OCI-LY7 (cell line): ENCODE measurements around the gene ITIH1. TPM values are rescaled to one million over a fixed set of nuclear protein-coding genes. Genes with fewer than 3 reads are reported as not detected.

Source experiments
- BruUV-seq: library from RNA; stranded (reverse); fragments of 400-500 nt; replicated peaks from 2 replicates; lab custom pipeline; 2021; lab: Mats Ljungman, UMichigan
- CTCF ChIA-PET: fragments of 300-600 bp; sonication (Branson Sonifier 250); formaldehyde crosslinking; loops from one replicate; lab custom pipeline; 2022; ENCODE audit warnings: antibody characterized with exemption; ENCODE audit not compliant: unreplicated experiment; lab: Charles Lee
- POLR2A ChIA-PET: fragments of 300-600 bp; sonication (Branson Sonifier 250); formaldehyde crosslinking; loops from one replicate; lab custom pipeline; 2022; ENCODE audit warnings: antibody characterized with exemption; lab: Charles Lee
- DNase-seq: peaks from one replicate; pipeline ENCODE4 v3.0.0-alpha.2; 2015; ENCODE audit warnings: low spot score
- H2AFZ ChIP-seq: fragments of 200-600 bp; sonication (generic), shearing (Covaris generic); 2 replicates; pipeline ENCODE4 v1.6.1; 2014; ENCODE audit warnings: mild to moderate bottlenecking, antibody characterized with exemption, low read length, moderate library complexity
- H3K27ac ChIP-seq: fragments of 200-600 bp; sonication (generic); 2 replicates; pipeline ENCODE4 v1.5.1; 2014; ENCODE audit warnings: mixed run types, low read depth, mild to moderate bottlenecking, moderate library complexity, low read length, inconsistent platforms; ENCODE audit not compliant: poor library complexity, severe bottlenecking
- H3K36me3 ChIP-seq: fragments of 200-600 bp; sonication (generic); 2 replicates; pipeline ENCODE4 v1.6.1; 2014; ENCODE audit warnings: mild to moderate bottlenecking, antibody characterized with exemption, low read length, moderate library complexity, mixed read lengths; ENCODE audit not compliant: insufficient read depth
- H3K4me1 ChIP-seq: fragments of 200-600 bp; sonication (generic); 2 replicates; pipeline ENCODE4 v1.5.1; 2014; ENCODE audit warnings: mild to moderate bottlenecking, low read length; ENCODE audit not compliant: insufficient read depth, poor library complexity, severe bottlenecking
- H3K4me2 ChIP-seq: fragments of 200-600 bp; sonication (generic); 2 replicates; pipeline ENCODE4 v1.6.1; 2014; ENCODE audit warnings: mild to moderate bottlenecking, low read length
- H3K4me3 ChIP-seq: fragments of 200-600 bp; sonication (generic); 2 replicates; pipeline ENCODE4 v1.5.1; 2014; ENCODE audit warnings: mild to moderate bottlenecking, low read depth, low read length; ENCODE audit not compliant: poor library complexity, severe bottlenecking
- H3K79me2 ChIP-seq: fragments of 200-600 bp; sonication (generic); 2 replicates; pipeline ENCODE4 v1.6.1; 2016; ENCODE audit warnings: low read depth, mild to moderate bottlenecking, low read length, moderate library complexity, mixed read lengths; ENCODE audit not compliant: insufficient read depth
- H3K9me2 ChIP-seq: fragments of 200-600 bp; sonication (generic); 2 replicates; pipeline ENCODE4 v1.6.1; 2016; ENCODE audit warnings: mild to moderate bottlenecking, low read length, mixed read lengths; ENCODE audit not compliant: insufficient read depth
- H3K9me3 ChIP-seq: fragments of 200-600 bp; sonication (generic); 2 replicates; pipeline ENCODE4 v1.6.1; 2014; ENCODE audit warnings: mild to moderate bottlenecking, mixed run types, low read length, mixed read lengths
- H4K20me1 ChIP-seq: fragments of 200-600 bp; sonication (generic); 2 replicates; pipeline ENCODE4 v1.6.1; 2014; ENCODE audit warnings: mild to moderate bottlenecking, antibody characterized with exemption, low read length, moderate library complexity, mixed read lengths; ENCODE audit not compliant: insufficient read depth
- EZH2phosphoT487 ChIP-seq: fragments of 200-600 bp; sonication (generic); IDR thresholded peaks from 2 replicates; pipeline ENCODE4 v1.6.1; 2018; ENCODE audit warnings: low read depth, borderline replicate concordance, mild to moderate bottlenecking, mixed run types, antibody characterized with exemption, low read length, moderate library complexity, mixed read lengths
- intact Hi-C: fragments of 100-400 bp; cut with micrococcal nuclease; formaldehyde crosslinking; loops from one replicate; pipeline ENCODE4 v1.10.0; 2022; ENCODE audit not compliant: unreplicated experiment
- total RNA-seq, 2 experiments: library from RNA; depleted of rRNA in 1 of 2; stranded (reverse); fragments of >200 nt in 1 of 2; shearing (Covaris generic) in 1 of 2; gene quantifications; 2 replicates each; pipeline ENCODE4 v1.2.3, GENCODE V29; 2014 to 2022
- TF ChIP-seq, protein P1 (sequence below): fragments of 200-600 bp; sonication (generic); conservative IDR thresholded peaks from 2 replicates; pipeline ENCODE4 v1.5.1; 2014; ENCODE audit warnings: mild to moderate bottlenecking, antibody characterized with exemption, low read length, moderate library complexity, mixed read lengths

The ITIH1 gene
- total RNA-seq, 2 experiments from 2014 or later: not detected

DNA sequence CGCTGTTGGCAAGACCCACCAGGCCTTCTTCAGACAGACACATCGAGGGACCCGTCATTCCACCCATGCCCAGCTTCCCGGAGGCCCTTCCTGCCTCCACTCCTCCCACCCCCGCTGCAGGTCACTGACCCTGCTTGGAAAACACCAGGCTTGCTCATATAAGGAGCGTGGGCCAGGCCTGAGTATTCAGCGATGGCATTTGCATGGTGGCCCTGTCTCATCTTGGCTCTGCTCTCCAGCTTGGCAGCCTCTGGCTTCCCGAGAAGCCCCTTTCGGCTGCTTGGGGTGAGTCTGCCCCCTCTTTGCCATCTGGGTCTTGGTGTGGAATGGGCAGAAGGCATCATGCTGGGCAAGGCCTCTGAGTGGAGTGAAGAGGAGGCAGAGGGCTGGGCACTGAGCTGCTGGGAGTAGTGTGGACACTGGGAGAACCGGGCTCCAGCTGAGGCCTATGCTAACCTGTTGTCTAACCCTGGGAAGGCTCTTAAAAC is 17.3 kb downstream of the ITIH1 start, which contains the start of gene ITIH3:
ITIH3 (plus strand) TSS at position 185 of the 488 bp plus-strand sequence; CDS start at position 193, 8 bp downstream.
- no peaks in the 10 kb centered on the region for H3K4me1 ChIP-seq
- no peaks in the 10 kb centered on the region for H3K36me3 ChIP-seq
- no peaks in the 10 kb centered on the region for H3K79me2 ChIP-seq
- H3K4me3 ChIP-seq: no peak within 1 kb of the TSS
- no TSS peak for BruUV-seq
- no peak within 1 kb of the TSS for H2AFZ ChIP-seq
- no peak within 1 kb of the TSS for H3K4me2 ChIP-seq
- intact Hi-C loops: no loop called here
- no peak for TF ChIP-seq EZH2phosphoT487
- TF ChIP-seq, protein P1, sequence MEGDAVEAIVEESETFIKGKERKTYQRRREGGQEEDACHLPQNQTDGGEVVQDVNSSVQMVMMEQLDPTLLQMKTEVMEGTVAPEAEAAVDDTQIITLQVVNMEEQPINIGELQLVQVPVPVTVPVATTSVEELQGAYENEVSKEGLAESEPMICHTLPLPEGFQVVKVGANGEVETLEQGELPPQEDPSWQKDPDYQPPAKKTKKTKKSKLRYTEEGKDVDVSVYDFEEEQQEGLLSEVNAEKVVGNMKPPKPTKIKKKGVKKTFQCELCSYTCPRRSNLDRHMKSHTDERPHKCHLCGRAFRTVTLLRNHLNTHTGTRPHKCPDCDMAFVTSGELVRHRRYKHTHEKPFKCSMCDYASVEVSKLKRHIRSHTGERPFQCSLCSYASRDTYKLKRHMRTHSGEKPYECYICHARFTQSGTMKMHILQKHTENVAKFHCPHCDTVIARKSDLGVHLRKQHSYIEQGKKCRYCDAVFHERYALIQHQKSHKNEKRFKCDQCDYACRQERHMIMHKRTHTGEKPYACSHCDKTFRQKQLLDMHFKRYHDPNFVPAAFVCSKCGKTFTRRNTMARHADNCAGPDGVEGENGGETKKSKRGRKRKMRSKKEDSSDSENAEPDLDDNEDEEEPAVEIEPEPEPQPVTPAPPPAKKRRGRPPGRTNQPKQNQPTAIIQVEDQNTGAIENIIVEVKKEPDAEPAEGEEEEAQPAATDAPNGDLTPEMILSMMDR: no peak
- POLR2A ChIA-PET: no interaction called here
- no peak for DNase-seq
- no peak within 1 kb of the TSS for H3K27ac ChIP-seq
- no peaks in the 10 kb centered on the region for H3K9me2 ChIP-seq
- H3K9me3 ChIP-seq: no peaks in the 10 kb centered on the region
- CTCF ChIA-PET: no interaction called here
- no peaks in the 10 kb centered on the region for H4K20me1 ChIP-seq

- POLR2A ChIA-PET: no interaction called here
These were observed 18.0 kb downstream of the ITIH1 start for GRCh38 chr3:52795298-52795900.

More at GRCh38 chr3:52795298-52795900, 18.0 kb downstream of the ITIH1 start:
- no peaks in the 10 kb centered on the region for H3K36me3 ChIP-seq
- H4K20me1 ChIP-seq: no peaks in the 10 kb centered on the region
- DNase-seq: no peak
- H3K4me3 ChIP-seq: no peak overlapping the region
- no peaks in the 10 kb centered on the region for H3K9me3 ChIP-seq
- CTCF ChIA-PET: no interaction called here
- no peak overlapping the region for H3K27ac ChIP-seq
- H3K79me2 ChIP-seq: no peaks in the 10 kb centered on the region
- H3K9me2 ChIP-seq: no peaks in the 10 kb centered on the region
- TF ChIP-seq EZH2phosphoT487: no peak
- TF ChIP-seq, protein P1: no peak
- intact Hi-C loops: no loop called here
- no peak overlapping the region for H2AFZ ChIP-seq
- H3K4me2 ChIP-seq: no peak overlapping the region
- H3K4me1 ChIP-seq: no peaks in the 10 kb centered on the region
- no TSS peak for BruUV-seq
